Endodermal cell (in vitro differentiated cells): ENCODE measurements around the gene LGALSL. TPM values are rescaled to one million over a fixed set of nuclear protein-coding genes. Genes with fewer than 3 reads are reported as not detected.

Experiments used
- DNase-seq: peaks from one replicate; pipeline ENCODE4 v3.0.0-alpha.2; 2017
- H3K27ac ChIP-seq: 2 replicates; pipeline ENCODE4 v1.5.1; 2013; ENCODE audit warnings: mild to moderate bottlenecking, low read depth, low read length, moderate library complexity
- H3K27me3 ChIP-seq: 2 replicates; pipeline ENCODE4 v1.6.1; 2013; ENCODE audit warnings: mild to moderate bottlenecking, low read length, moderate library complexity; ENCODE audit not compliant: insufficient read depth, control insufficient read depth, poor library complexity, severe bottlenecking
- H3K36me3 ChIP-seq: 2 replicates; pipeline ENCODE4 v1.7.0; 2013; ENCODE audit warnings: mild to moderate bottlenecking, low read length, moderate library complexity; ENCODE audit not compliant: control insufficient read depth, insufficient read depth
- H3K4me1 ChIP-seq: one replicate; pipeline ENCODE4 v1.7.0; 2013; ENCODE audit warnings: low read length; ENCODE audit not compliant: control insufficient read depth, insufficient read depth
- H3K4me3 ChIP-seq: 2 replicates; pipeline ENCODE4 v1.5.1; 2013; ENCODE audit warnings: mild to moderate bottlenecking, low read length, moderate library complexity
- H3K9ac ChIP-seq: 2 replicates; pipeline ENCODE4 v1.6.1; 2013; ENCODE audit warnings: mild to moderate bottlenecking, low read length, moderate library complexity; ENCODE audit not compliant: poor library complexity, severe bottlenecking; ENCODE audit errors: extremely low read depth
- H3K9me3 ChIP-seq: 2 replicates; pipeline ENCODE4 v1.6.1; 2013; ENCODE audit warnings: mild to moderate bottlenecking, low read length, moderate library complexity; ENCODE audit not compliant: control insufficient read depth
- H3K27ac Mint-ChIP-seq: 2 replicates; pipeline ENCODE4 v1.8.0; 2020; ENCODE audit warnings: mixed read lengths
- H3K27me3 Mint-ChIP-seq: 2 replicates; pipeline ENCODE4 v1.8.0; 2021; ENCODE audit warnings: mild to moderate bottlenecking, mixed read lengths; ENCODE audit not compliant: insufficient read depth
- H3K36me3 Mint-ChIP-seq: 2 replicates; pipeline ENCODE4 v1.8.0; 2020; ENCODE audit warnings: low read depth, mixed read lengths
- H3K4me1 Mint-ChIP-seq: 2 replicates; pipeline ENCODE4 v1.8.0; 2020; ENCODE audit warnings: mixed read lengths
- H3K4me3 Mint-ChIP-seq: 2 replicates; pipeline ENCODE4 v1.8.0; 2020; ENCODE audit warnings: mild to moderate bottlenecking, moderate library complexity, mixed read lengths
- H3K9me3 Mint-ChIP-seq: 2 replicates; pipeline ENCODE4 v1.8.0; 2020; ENCODE audit warnings: mild to moderate bottlenecking, mixed read lengths
- CTCF ChIP-seq: fragments of 200-600 bp; sonication (generic); conservative IDR thresholded peaks from 2 replicates; pipeline ENCODE4 v1.5.0; 2021; ENCODE audit warnings: antibody characterized with exemption, mild to moderate bottlenecking
- WGBS, 2 experiments: methylation state at CpG; one replicate each; pipeline versions ENCODE4 v1.1.5 to v1.1.7; 2013; ENCODE audit warnings: missing lambda C conversion rate in 2 of 2, mixed read lengths in 1 of 2; ENCODE audit not compliant: insufficient coverage in 1 of 2, insufficient read length in 1 of 2; 5-methylcytosine and 5-hydroxymethylcytosine counted together
- total RNA-seq, 2 donors: library from RNA; stranded (reverse); fragmentation: NEBNext Ultra II Directional in 1 of 2; extraction: Animal tissue kit (Norgen Biotek cat#: 25700) in 1 of 2; gene quantifications; 2 replicates in 1 of 2; 3 replicates in 1 of 2; pipeline ENCODE4 v1.2.1, GENCODE V29; 2021

The LGALSL gene
- total RNA-seq, 2 donors from 2014 or later, result 22.5 to 41.7 TPM

GRCh38 chr2:64459575-64459974, 5.6 kb downstream of the LGALSL start:
- Mint-ChIP-seq H3K4me3 (peak overlapping the region; percentile 32), H3K36me3 (peaks cover 26% of the 10 kb centered on the region), H3K27me3 (peaks cover 27% of the 10 kb centered on the region), H3K9me3 (no peaks in the 10 kb centered on the region), H3K4me1 (peaks cover 59% of the 10 kb centered on the region), H3K27ac (no peak overlapping the region)
- Histone ChIP-seq H3K36me3 (peaks cover 31% of the 10 kb centered on the region), H3K27me3 (peaks cover 20% of the 10 kb centered on the region), H3K9ac (no peak overlapping the region), H3K4me1 (peaks cover 30% of the 10 kb centered on the region), H3K9me3 (no peaks in the 10 kb centered on the region), H3K4me3 (peak overlapping the region; percentile 32), H3K27ac (no peak overlapping the region)
- no peak for TF ChIP-seq CTCF
- DNase-seq, result peak; percentile 60
- 48 to 100% methylated on average over 3 of the region's 3 CpGs for WGBS, 2 experiments

GRCh38 chr2:64460330-64460729, 6.4 kb downstream of the LGALSL start:
- H3K36me3 ChIP-seq, result peaks cover 31% of the 10 kb centered on the region
- H3K4me3 Mint-ChIP-seq, result no peak overlapping the region
- H3K36me3 Mint-ChIP-seq, result peaks cover 26% of the 10 kb centered on the region
- WGBS, 2 experiments, result 0 to 30% methylated on average over 1 to 3 of the region's 3 CpGs
- H3K9me3 ChIP-seq, result no peaks in the 10 kb centered on the region
- no peak for TF ChIP-seq CTCF
- no peak overlapping the region for H3K27ac Mint-ChIP-seq
- no peaks in the 10 kb centered on the region for H3K9me3 Mint-ChIP-seq
- no peak overlapping the region for H3K27ac ChIP-seq
- peak overlapping the region; percentile 30 for H3K4me3 ChIP-seq
- peaks cover 30% of the 10 kb centered on the region for H3K4me1 ChIP-seq
- no peak for DNase-seq
- H3K27me3 ChIP-seq, result peaks cover 17% of the 10 kb centered on the region
- H3K9ac ChIP-seq, result no peak overlapping the region
- peaks cover 54% of the 10 kb centered on the region for H3K4me1 Mint-ChIP-seq
- peaks cover 24% of the 10 kb centered on the region for H3K27me3 Mint-ChIP-seq

GRCh38 chr2:64461271-64462058, 7.5 kb downstream of the LGALSL start:
- peaks cover 16% of the 10 kb centered on the region for H3K36me3 Mint-ChIP-seq
- Histone ChIP-seq H3K27ac (no peak overlapping the region), H3K9me3 (no peaks in the 10 kb centered on the region), H3K4me3 (no peak overlapping the region), H3K36me3 (peaks cover 25% of the 10 kb centered on the region), H3K4me1 (peaks cover 30% of the 10 kb centered on the region), H3K9ac (no peak overlapping the region), H3K27me3 (peaks cover 6% of the 10 kb centered on the region)
- H3K4me1 Mint-ChIP-seq, result peaks cover 50% of the 10 kb centered on the region
- 75 to 87% methylated on average over 3 to 7 of the region's 7 CpGs for WGBS, 2 experiments
- DNase-seq, result no peak
- H3K9me3 Mint-ChIP-seq, result no peaks in the 10 kb centered on the region
- no peak for TF ChIP-seq CTCF
- H3K27me3 Mint-ChIP-seq, result peaks cover 15% of the 10 kb centered on the region
- no peak overlapping the region for H3K4me3 Mint-ChIP-seq
- H3K27ac Mint-ChIP-seq, result no peak overlapping the region
